HepG2 (cell line): Measurements from ENCODE around the gene LLGL2. TPM values are rescaled to one million over a fixed set of nuclear protein-coding genes. Genes with fewer than 3 reads are reported as not detected.

ENCODE experiments used
- ATRX ChIP-seq: sonication (generic); formaldehyde crosslinking; IDR thresholded peaks from 2 replicates; pipeline ENCODE4 v1.4.0; 2020; ENCODE audit warnings: missing genetic modification reagents, borderline replicate concordance
- FOXP1 ChIP-seq, 2 experiments: fragments of 450-650 bp in 1 of 2; IDR thresholded peaks; 2 replicates each; pipeline ENCODE4 v1.6.1; 2017 to 2018; ENCODE audit warnings: antibody characterized with exemption in 1 of 2
- GATA4 ChIP-seq: sonication (generic); IDR thresholded peaks from 2 replicates; pipeline ENCODE4 v1.6.1; 2016; ENCODE audit warnings: antibody characterized with exemption, low read depth, borderline replicate concordance
- HDAC6 ChIP-seq: fragments of 200-600 bp; sonication (generic); IDR thresholded peaks from 2 replicates; pipeline ENCODE4 v1.7.0; 2017; ENCODE audit warnings: mild to moderate bottlenecking, antibody characterized with exemption, low read length, low read depth
- HMG20A ChIP-seq: IDR thresholded peaks from 2 replicates; pipeline ENCODE4 v1.6.1; 2016; ENCODE audit warnings: borderline replicate concordance
- MEIS1 ChIP-seq: sonication (generic); formaldehyde crosslinking; IDR thresholded peaks from 2 replicates; pipeline ENCODE4 v1.9.0; 2021; ENCODE audit warnings: mild to moderate bottlenecking, missing genetic modification reagents, moderate library complexity, borderline replicate concordance
- SALL2 ChIP-seq: sonication (generic); formaldehyde crosslinking; IDR thresholded peaks from 2 replicates; pipeline ENCODE4 v1.8.1; 2023; ENCODE audit warnings: mild to moderate bottlenecking, missing genetic modification reagents, inconsistent platforms
- SAP130 ChIP-seq: IDR thresholded peaks from 2 replicates; pipeline ENCODE4 v1.6.1; 2016; ENCODE audit warnings: low read depth
- TAF1 ChIP-seq: sonication (generic); formaldehyde crosslinking; IDR thresholded peaks from 2 replicates; pipeline ENCODE4 v1.4.0; 2020; ENCODE audit warnings: missing genetic modification reagents
- TCF7 ChIP-seq: sonication (generic); IDR thresholded peaks from 2 replicates; pipeline ENCODE4 v1.6.1; 2016; ENCODE audit warnings: antibody characterized with exemption, low read depth
- YEATS4 ChIP-seq: sonication (generic); formaldehyde crosslinking; IDR thresholded peaks from 2 replicates; pipeline ENCODE4 v1.4.0; 2020; ENCODE audit warnings: missing genetic modification reagents, borderline replicate concordance
- ZFP36L2 ChIP-seq: sonication (generic); formaldehyde crosslinking; IDR thresholded peaks from 2 replicates; pipeline ENCODE4 v1.4.0; 2020; ENCODE audit warnings: missing genetic modification reagents
- ZMYM4 ChIP-seq: sonication (generic); formaldehyde crosslinking; IDR thresholded peaks from 2 replicates; pipeline ENCODE4 v1.8.1; 2023; ENCODE audit warnings: mild to moderate bottlenecking, missing genetic modification reagents
- ZNF253 ChIP-seq: sonication (generic); formaldehyde crosslinking; IDR thresholded peaks from 2 replicates; pipeline ENCODE4 v1.8.0; 2022; ENCODE audit warnings: mild to moderate bottlenecking, missing genetic modification reagents, borderline replicate concordance
- ZNF430 ChIP-seq: sonication (generic); formaldehyde crosslinking; IDR thresholded peaks from 2 replicates; pipeline ENCODE4 v1.9.0; 2021; ENCODE audit warnings: mild to moderate bottlenecking, missing genetic modification reagents
- ZNF747 ChIP-seq: sonication (generic); formaldehyde crosslinking; IDR thresholded peaks from 2 replicates; pipeline ENCODE4 v1.8.1; 2023; ENCODE audit warnings: missing genetic modification reagents, mild to moderate bottlenecking, borderline replicate concordance
- ZNF776 ChIP-seq: sonication (generic); formaldehyde crosslinking; IDR thresholded peaks from 2 replicates; pipeline ENCODE4 v1.4.0; 2020; ENCODE audit warnings: mild to moderate bottlenecking, missing genetic modification reagents
- ZNF878 ChIP-seq: sonication (generic); formaldehyde crosslinking; IDR thresholded peaks from 2 replicates; pipeline ENCODE4 v1.8.1; 2023; ENCODE audit warnings: mild to moderate bottlenecking, missing genetic modification reagents, moderate library complexity
- ZSCAN21 ChIP-seq: sonication (generic); formaldehyde crosslinking; IDR thresholded peaks from 2 replicates; pipeline ENCODE4 v1.8.0; 2022; ENCODE audit warnings: mild to moderate bottlenecking, missing genetic modification reagents, moderate library complexity, borderline replicate concordance
- ZSCAN25 ChIP-seq: sonication (generic); formaldehyde crosslinking; IDR thresholded peaks from 2 replicates; pipeline ENCODE4 v1.8.0; 2022; ENCODE audit warnings: mild to moderate bottlenecking, missing genetic modification reagents
- polyA plus RNA-seq, 8 experiments: library from polyadenylated mRNA; depleted of rRNA in 3 of 8; stranded (reverse) in 7 of 8; unstranded in 1 of 8; fragments of >200 nt; fragmentation: Illumina TruSeq in 4 of 8; extraction: Trizol in 4 of 8; gene quantifications; 2 replicates each; pipeline versions ENCODE4 v1.2.1 to v1.2.3, GENCODE V29; 2011 to 2016; ENCODE audit warnings: low read depth in 4 of 8, missing spikeins in 1 of 8, mixed read lengths in 1 of 8; ENCODE audit not compliant: insufficient read depth in 1 of 8
- total RNA-seq, 5 experiments: library from RNA; depleted of rRNA; stranded (reverse); fragments of >200 nt; fragmentation: Illumina TruSeq; extraction: Trizol; gene quantifications; 2 replicates each; pipeline ENCODE4 v1.2.3, GENCODE V29; 2016; ENCODE audit warnings: low read depth in 1 of 5
- TF ChIP-seq, protein P1 (sequence below): sonication (generic); formaldehyde crosslinking; IDR thresholded peaks from 2 replicates; pipeline ENCODE4 v1.4.0; 2020; ENCODE audit warnings: missing genetic modification reagents
- TF ChIP-seq, protein P2 (sequence below): sonication (generic); formaldehyde crosslinking; IDR thresholded peaks from 2 replicates; pipeline ENCODE4 v1.8.1; 2023; ENCODE audit warnings: mild to moderate bottlenecking, missing genetic modification reagents
- TF ChIP-seq, protein P3 (sequence below): sonication (generic); formaldehyde crosslinking; IDR thresholded peaks from 2 replicates; pipeline ENCODE4 v1.4.0; 2020; ENCODE audit warnings: mild to moderate bottlenecking, missing genetic modification reagents, borderline replicate concordance
- TF ChIP-seq, protein P4 (sequence below): IDR thresholded peaks from 2 replicates; pipeline ENCODE4 v1.6.1; 2018; ENCODE audit warnings: missing genetic modification reagents, mild to moderate bottlenecking, missing compliant biosample characterization

LLGL2 gene
- total and polyA plus RNA-seq, 2 of the 13 experiments (the other 11 are each of a cell fraction or from before 2014, with no cell fraction given) = 83.0 to 86.7 TPM

DNA sequence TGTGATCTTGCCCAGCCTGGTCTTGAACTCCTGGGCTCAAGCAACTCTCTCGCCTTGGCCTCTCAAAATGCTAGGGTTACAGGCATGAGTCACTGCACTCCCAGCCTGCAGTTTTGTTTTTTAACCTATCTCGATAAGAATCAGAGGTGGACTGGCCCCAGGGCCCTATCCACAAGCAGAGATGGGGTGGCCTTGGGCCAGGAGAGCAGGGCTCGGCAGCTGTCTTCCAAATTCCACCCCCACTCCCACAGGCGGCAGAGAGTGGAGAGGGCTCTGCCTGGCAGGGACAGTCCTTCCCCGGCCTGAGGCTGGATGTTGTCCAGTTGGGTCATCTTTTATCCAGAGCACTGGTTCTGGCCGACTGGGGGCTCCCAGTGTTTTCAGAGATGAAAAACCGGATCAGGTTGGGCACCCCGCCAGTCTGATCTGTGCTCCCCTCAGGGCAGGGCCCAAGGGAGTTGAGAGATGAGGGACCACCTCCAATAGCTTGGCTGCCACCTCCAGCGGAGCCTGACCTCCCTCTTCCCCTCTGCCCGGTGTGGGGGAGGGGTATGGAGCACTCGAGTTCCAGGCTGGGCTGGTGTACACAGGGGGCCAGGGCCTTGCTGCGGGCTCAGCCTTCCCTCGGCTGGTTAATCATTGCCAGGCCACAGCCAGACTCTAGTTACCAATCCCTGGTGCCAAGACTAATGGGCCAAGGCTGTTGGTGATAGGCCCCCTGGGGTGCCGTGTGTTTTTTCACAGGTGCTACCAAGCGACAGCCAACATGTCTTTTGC is 31.8 kb downstream of the LLGL2 start (continued):
- TF ChIP-seq, protein P1, sequence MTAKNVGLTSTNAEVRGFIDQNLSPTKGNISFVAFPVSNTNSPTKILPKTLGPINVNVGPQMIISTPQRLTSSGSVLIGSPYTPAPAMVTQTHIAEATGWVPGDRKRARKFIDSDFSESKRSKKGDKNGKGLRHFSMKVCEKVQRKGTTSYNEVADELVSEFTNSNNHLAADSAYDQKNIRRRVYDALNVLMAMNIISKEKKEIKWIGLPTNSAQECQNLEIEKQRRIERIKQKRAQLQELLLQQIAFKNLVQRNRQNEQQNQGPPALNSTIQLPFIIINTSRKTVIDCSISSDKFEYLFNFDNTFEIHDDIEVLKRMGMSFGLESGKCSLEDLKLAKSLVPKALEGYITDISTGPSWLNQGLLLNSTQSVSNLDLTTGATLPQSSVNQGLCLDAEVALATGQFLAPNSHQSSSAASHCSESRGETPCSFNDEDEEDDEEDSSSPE (CRISPR knock-in tag) = peak; percentile 54; the same call in 1 of the 2 replicates
- TF ChIP-seq ZSCAN21 (CRISPR knock-in tag) (peak; percentile 98), MEIS1 (CRISPR knock-in tag) (peak; percentile 67; the same call in 1 of the 2 replicates), GATA4 (peak; percentile 60; the same call in 1 of the 2 replicates), FOXP1 (IDR thresholded peaks at IDR 0.05) (peak; percentile 47; the same call in 1 of the 2 replicates), FOXP1 (CRISPR knock-in tag; IDR thresholded peaks at IDR 0.05) (peak; percentile 86), ZMYM4 (CRISPR knock-in tag) (peak; percentile 82), ZNF430 (CRISPR knock-in tag) (peak; percentile 89; the same call in 1 of the 2 replicates), ZNF747 (CRISPR knock-in tag) (peak; percentile 26; the same call in 1 of the 2 replicates), TAF1 (CRISPR knock-in tag) (peak; percentile 71), HMG20A (CRISPR knock-in tag) (peak; percentile 46; the same call in 1 of the 2 replicates), ZNF253 (CRISPR knock-in tag) (peak; percentile 75; the same call in 1 of the 2 replicates), ZFP36L2 (no peak; the same call in 1 of the 2 replicates), HDAC6 (no peak), ATRX (CRISPR knock-in tag) (no peak), ZNF878 (CRISPR knock-in tag) (no peak), ZNF776 (peak; percentile 89; the same call in 1 of the 2 replicates), SAP130 (CRISPR knock-in tag) (peak; percentile 95), TCF7 (no peak), YEATS4 (peak; percentile 76), ZSCAN25 (CRISPR knock-in tag) (peak; percentile 100), SALL2 (CRISPR knock-in tag) (peak; percentile 90)
- TF ChIP-seq, protein P2, sequence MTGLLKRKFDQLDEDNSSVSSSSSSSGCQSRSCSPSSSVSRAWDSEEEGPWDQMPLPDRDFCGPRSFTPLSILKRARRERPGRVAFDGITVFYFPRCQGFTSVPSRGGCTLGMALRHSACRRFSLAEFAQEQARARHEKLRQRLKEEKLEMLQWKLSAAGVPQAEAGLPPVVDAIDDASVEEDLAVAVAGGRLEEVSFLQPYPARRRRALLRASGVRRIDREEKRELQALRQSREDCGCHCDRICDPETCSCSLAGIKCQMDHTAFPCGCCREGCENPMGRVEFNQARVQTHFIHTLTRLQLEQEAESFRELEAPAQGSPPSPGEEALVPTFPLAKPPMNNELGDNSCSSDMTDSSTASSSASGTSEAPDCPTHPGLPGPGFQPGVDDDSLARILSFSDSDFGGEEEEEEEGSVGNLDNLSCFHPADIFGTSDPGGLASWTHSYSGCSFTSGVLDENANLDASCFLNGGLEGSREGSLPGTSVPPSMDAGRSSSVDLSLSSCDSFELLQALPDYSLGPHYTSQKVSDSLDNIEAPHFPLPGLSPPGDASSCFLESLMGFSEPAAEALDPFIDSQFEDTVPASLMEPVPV (CRISPR knock-in tag) = peak; percentile 99
- TF ChIP-seq, protein P3, sequence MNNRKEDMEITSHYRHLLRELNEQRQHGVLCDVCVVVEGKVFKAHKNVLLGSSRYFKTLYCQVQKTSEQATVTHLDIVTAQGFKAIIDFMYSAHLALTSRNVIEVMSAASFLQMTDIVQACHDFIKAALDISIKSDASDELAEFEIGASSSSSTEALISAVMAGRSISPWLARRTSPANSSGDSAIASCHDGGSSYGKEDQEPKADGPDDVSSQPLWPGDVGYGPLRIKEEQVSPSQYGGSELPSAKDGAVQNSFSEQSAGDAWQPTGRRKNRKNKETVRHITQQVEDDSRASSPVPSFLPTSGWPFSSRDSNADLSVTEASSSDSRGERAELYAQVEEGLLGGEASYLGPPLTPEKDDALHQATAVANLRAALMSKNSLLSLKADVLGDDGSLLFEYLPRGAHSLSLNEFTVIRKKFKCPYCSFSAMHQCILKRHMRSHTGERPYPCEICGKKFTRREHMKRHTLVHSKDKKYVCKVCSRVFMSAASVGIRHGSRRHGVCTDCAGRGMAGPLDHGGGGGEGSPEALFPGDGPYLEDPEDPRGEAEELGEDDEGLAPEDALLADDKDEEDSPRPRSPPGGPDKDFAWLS (CRISPR knock-in tag) = no peak
- TF ChIP-seq, protein P4, sequence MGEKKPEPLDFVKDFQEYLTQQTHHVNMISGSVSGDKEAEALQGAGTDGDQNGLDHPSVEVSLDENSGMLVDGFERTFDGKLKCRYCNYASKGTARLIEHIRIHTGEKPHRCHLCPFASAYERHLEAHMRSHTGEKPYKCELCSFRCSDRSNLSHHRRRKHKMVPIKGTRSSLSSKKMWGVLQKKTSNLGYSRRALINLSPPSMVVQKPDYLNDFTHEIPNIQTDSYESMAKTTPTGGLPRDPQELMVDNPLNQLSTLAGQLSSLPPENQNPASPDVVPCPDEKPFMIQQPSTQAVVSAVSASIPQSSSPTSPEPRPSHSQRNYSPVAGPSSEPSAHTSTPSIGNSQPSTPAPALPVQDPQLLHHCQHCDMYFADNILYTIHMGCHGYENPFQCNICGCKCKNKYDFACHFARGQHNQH (CRISPR knock-in tag) = peak; percentile 93; the same call in 1 of the 2 replicates
